ENCODE measurements around the gene TMEM126B.
A peak's percentile ranks its signal among the peaks of the same experiment; 100 is the strongest.

The TMEM126B gene

DNA sequence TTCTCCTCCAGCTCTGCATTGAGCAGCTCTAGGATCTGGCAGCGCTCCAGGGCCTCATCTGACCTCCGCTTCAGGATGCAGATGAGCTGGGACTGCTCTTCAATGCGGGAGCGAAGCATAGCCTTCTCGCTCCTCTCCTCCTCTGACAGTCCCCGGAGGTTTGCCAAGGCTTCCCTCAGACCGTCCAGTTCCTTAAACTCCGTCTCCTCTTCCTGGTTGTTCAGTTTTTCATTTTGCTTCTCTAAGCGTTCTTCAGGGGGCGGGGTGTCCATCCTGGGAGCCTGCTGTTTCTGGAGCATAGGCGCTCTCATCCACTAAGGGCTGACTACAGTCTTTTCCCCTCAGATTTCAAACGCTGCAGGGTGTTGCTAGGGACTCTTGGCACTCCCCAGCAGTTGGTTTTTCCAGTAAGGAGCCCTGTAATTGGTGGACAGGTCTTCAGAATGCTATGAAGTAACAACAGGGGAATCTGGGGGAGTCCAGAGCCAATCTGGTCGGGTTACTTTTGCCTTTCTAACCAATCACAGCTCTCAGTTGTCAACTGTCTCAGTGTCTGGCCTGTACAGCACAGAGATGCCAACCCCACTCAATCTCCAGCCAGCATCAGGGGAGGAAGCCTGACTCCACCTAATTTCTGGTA, 57.5 kb downstream of the TMEM126B start, which contains the start of gene CCDC89:
Gene CCDC89 (minus strand): TSS at position 376 of the 640 bp plus-strand sequence. CDS start 65 bp downstream, at position 311.
- peak; percentile 74 for DNase-seq (ENCODE audit: extremely low read depth, low read depth)
- peak within 1 kb of the TSS; percentile 27 for H3K4me3 ChIP-seq (replicated peaks; ENCODE audit: low read depth, low read length)

More for the DNA sequence above, 57.5 kb downstream of the TMEM126B start, which contains the start of gene CCDC89:
- TF ChIP-seq, protein P1, sequence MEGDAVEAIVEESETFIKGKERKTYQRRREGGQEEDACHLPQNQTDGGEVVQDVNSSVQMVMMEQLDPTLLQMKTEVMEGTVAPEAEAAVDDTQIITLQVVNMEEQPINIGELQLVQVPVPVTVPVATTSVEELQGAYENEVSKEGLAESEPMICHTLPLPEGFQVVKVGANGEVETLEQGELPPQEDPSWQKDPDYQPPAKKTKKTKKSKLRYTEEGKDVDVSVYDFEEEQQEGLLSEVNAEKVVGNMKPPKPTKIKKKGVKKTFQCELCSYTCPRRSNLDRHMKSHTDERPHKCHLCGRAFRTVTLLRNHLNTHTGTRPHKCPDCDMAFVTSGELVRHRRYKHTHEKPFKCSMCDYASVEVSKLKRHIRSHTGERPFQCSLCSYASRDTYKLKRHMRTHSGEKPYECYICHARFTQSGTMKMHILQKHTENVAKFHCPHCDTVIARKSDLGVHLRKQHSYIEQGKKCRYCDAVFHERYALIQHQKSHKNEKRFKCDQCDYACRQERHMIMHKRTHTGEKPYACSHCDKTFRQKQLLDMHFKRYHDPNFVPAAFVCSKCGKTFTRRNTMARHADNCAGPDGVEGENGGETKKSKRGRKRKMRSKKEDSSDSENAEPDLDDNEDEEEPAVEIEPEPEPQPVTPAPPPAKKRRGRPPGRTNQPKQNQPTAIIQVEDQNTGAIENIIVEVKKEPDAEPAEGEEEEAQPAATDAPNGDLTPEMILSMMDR (IDR thresholded peaks at IDR 0.05; ENCODE audit: low read depth, low read length, missing control alignments): no peak

Data from HFF-Myc (cell line).